Measurements from ENCODE around the gene SPAG17. TPM values are rescaled to one million over a fixed set of nuclear protein-coding genes. Genes with fewer than 3 reads are reported as not detected.

Gene SPAG17
- total and polyA plus RNA-seq, 8 donors, result 1.3 to 18.3 (median 9.7) TPM

- Histone ChIP-seq H3K9me3 (peaks cover 0 to 2% of the 10 kb centered on the region in 2 donors), H3K27ac (no peak overlapping the region), H3K27me3 (no peaks in the 10 kb centered on the region), H3K4me3 (no peak overlapping the region), H3K4me1 (no peaks in the 10 kb centered on the region), H3K36me3 (no peaks in the 10 kb centered on the region)
- no peak for TF ChIP-seq CTCF (IDR thresholded peaks at IDR 0.05)
- intact Hi-C loops (cut with DNase I), result no loop called here
- ATAC-seq (no peak), DNase-seq (no peak)
Observed at GRCh38 chr1:118082984-118083383, 102.0 kb downstream of the SPAG17 start.

GRCh38 chr1:118081387-118081786, 103.6 kb downstream of the SPAG17 start:
- Histone ChIP-seq H3K4me3 (no peak overlapping the region), H3K27ac (no peak overlapping the region), H3K27me3 (no peaks in the 10 kb centered on the region), H3K9me3 (peaks cover 0 to 2% of the 10 kb centered on the region in 2 donors), H3K36me3 (no peaks in the 10 kb centered on the region), H3K4me1 (no peaks in the 10 kb centered on the region)
- peak; percentile 78 for ATAC-seq
- intact Hi-C loops (cut with DNase I), result no loop called here
- no peak for TF ChIP-seq CTCF (IDR thresholded peaks at IDR 0.05)
- peak in 1 of 4 donors; percentile 7 for DNase-seq

- H3K36me3 ChIP-seq, result no peaks in the 10 kb centered on the region
- intact Hi-C loops (cut with DNase I), result no loop called here
- ATAC-seq (peak; percentile 58), DNase-seq (peak in 1 of 4 donors; percentile 22)
- H3K9me3 ChIP-seq, result peaks cover 0 to 2% of the 10 kb centered on the region in 2 donors
- no peaks in the 10 kb centered on the region for H3K27me3 ChIP-seq
- TF ChIP-seq CTCF (IDR thresholded peaks at IDR 0.05), result peak; percentile 24 to 27
- H3K27ac ChIP-seq, result no peak overlapping the region
- no peak overlapping the region for H3K4me3 ChIP-seq
- no peaks in the 10 kb centered on the region for H3K4me1 ChIP-seq
Observed at GRCh38 chr1:118077331-118078045, 107.5 kb downstream of the SPAG17 start.

GRCh38 chr1:118075116-118075515, 109.9 kb downstream of the SPAG17 start:
- Histone ChIP-seq H3K36me3 (no peaks in the 10 kb centered on the region), H3K9me3 (peaks cover 0 to 2% of the 10 kb centered on the region in 2 donors), H3K27ac (no peak overlapping the region), H3K27me3 (no peaks in the 10 kb centered on the region), H3K4me3 (no peak overlapping the region), H3K4me1 (no peaks in the 10 kb centered on the region)
- intact Hi-C loops (cut with DNase I), result no loop called here
- TF ChIP-seq CTCF (IDR thresholded peaks at IDR 0.05), result no peak
- ATAC-seq (no peak), DNase-seq (no peak)

- Histone ChIP-seq H3K27me3 (no peaks in the 10 kb centered on the region), H3K4me3 (no peak overlapping the region), H3K4me1 (no peaks in the 10 kb centered on the region), H3K36me3 (no peaks in the 10 kb centered on the region), H3K27ac (no peak overlapping the region), H3K9me3 (no peaks in the 10 kb centered on the region)
- peak; percentile 58 for ATAC-seq
- no peak for DNase-seq
- TF ChIP-seq CTCF (IDR thresholded peaks at IDR 0.05), result no peak
- intact Hi-C loops (cut with DNase I), result no loop called here
Observed at GRCh38 chr1:118073648-118074435, 111.2 kb downstream of the SPAG17 start.
